Activated CD8-positive, alpha-beta T cell treated with anti-CD3 and anti-CD28 coated beads for 36 hours (primary cell): ENCODE measurements around the gene SETDB1. TPM values are rescaled to one million over a fixed set of nuclear protein-coding genes. Genes with fewer than 3 reads are reported as not detected.

Experiments used
- ATAC-seq: fragments of 200-7000 bp; cut with Tn5 transposase; one replicate; pipeline ENCODE4 v1.10.0; 2021; ENCODE audit warnings: mild to moderate bottlenecking, moderate library complexity
- CTCF ChIA-PET: fragments of 350-600 bp; sonication (Branson Sonifier 250); formaldehyde crosslinking; loops from one replicate; lab custom pipeline; 2021; ENCODE audit warnings: antibody characterized with exemption; lab: Charles Lee
- POLR2A ChIA-PET: fragments of 350-600 bp; sonication (Branson Sonifier 250); formaldehyde crosslinking; loops from one replicate; lab custom pipeline; 2021; ENCODE audit warnings: antibody characterized with exemption; lab: Charles Lee
- DNase-seq: peaks from one replicate; pipeline ENCODE4 v3.0.0-alpha.2; 2020
- H3K27ac Mint-ChIP-seq: one replicate; pipeline ENCODE4 v1.8.0; 2021; ENCODE audit warnings: mild to moderate bottlenecking, mixed read lengths
- H3K27me3 Mint-ChIP-seq: one replicate; pipeline ENCODE4 v1.8.0; 2021; ENCODE audit warnings: mixed read lengths
- H3K36me3 Mint-ChIP-seq: one replicate; pipeline ENCODE4 v1.8.0; 2021; ENCODE audit warnings: low read depth, mixed read lengths
- H3K4me1 Mint-ChIP-seq: one replicate; pipeline ENCODE4 v1.8.0; 2021; ENCODE audit warnings: low read depth, mixed read lengths
- H3K4me3 Mint-ChIP-seq: one replicate; pipeline ENCODE4 v1.8.0; 2021; ENCODE audit warnings: mild to moderate bottlenecking, moderate library complexity, mixed read lengths
- H3K9me3 Mint-ChIP-seq: one replicate; pipeline ENCODE4 v1.8.0; 2021; ENCODE audit warnings: mixed read lengths
- CTCF ChIP-seq: fragments of 200-600 bp; IDR thresholded peaks from one replicate; pipeline ENCODE4 v1.8.0; 2022; ENCODE audit warnings: antibody characterized with exemption, mild to moderate bottlenecking
- intact Hi-C: fragments of 100-400 bp; cut with micrococcal nuclease; formaldehyde crosslinking; loops from one replicate; pipeline ENCODE4 v1.10.0; 2022
- total RNA-seq, 2 experiments: library from RNA; stranded (reverse); gene quantifications; one replicate each; pipeline ENCODE4 v1.2.3, GENCODE V29; 2021

Gene SETDB1
- total RNA-seq, 2 experiments from 2014 or later = 45.1 to 52.3 TPM

GRCh38 chr1:150967936-150968335, 41.8 kb downstream of the SETDB1 start:
- peaks cover 28% of the 10 kb centered on the region for H3K4me1 Mint-ChIP-seq
- DNase-seq (no peak), ATAC-seq (no peak)
- intact Hi-C loops = no loop called here
- H3K36me3 Mint-ChIP-seq = peaks cover 61% of the 10 kb centered on the region
- TF ChIP-seq CTCF = no peak
- no peaks in the 10 kb centered on the region for H3K9me3 Mint-ChIP-seq
- peak overlapping the region; percentile 49 for H3K27ac Mint-ChIP-seq
- POLR2A ChIA-PET = interaction anchor here (1.1 to 2.8 kb wide), 2 partner anchors 9 to 10 kb away, joined by 3 to 8 read pairs; no protein-coding TSS in a partner anchor
- H3K4me3 Mint-ChIP-seq = no peak overlapping the region
- CTCF ChIA-PET = interaction anchor here (1.3 to 2.4 kb wide), 2 partner anchors 9 to 11 kb away, joined by 3 to 7 read pairs; no protein-coding TSS in a partner anchor
- no peaks in the 10 kb centered on the region for H3K27me3 Mint-ChIP-seq

GRCh38 chr1:150968491-150968890, 42.3 kb downstream of the SETDB1 start:
- Mint-ChIP-seq H3K4me3 (no peak overlapping the region), H3K4me1 (peaks cover 32% of the 10 kb centered on the region), H3K27me3 (no peaks in the 10 kb centered on the region), H3K9me3 (no peaks in the 10 kb centered on the region), H3K27ac (peak overlapping the region; percentile 9), H3K36me3 (peaks cover 62% of the 10 kb centered on the region)
- ATAC-seq = no peak
- intact Hi-C loops = no loop called here
- no peak for DNase-seq
- ChIA-PET CTCF (interaction anchor here (1.3 to 2.4 kb wide), 2 partner anchors 9 to 10 kb away, joined by 3 to 7 read pairs; no protein-coding TSS in a partner anchor), POLR2A (interaction anchor here (1.1 to 2.8 kb wide), 2 partner anchors 8 to 10 kb away, joined by 3 to 8 read pairs; no protein-coding TSS in a partner anchor)
- TF ChIP-seq CTCF = no peak

GRCh38 chr1:150969626-150970025, 43.5 kb downstream of the SETDB1 start:
- no peak overlapping the region for H3K4me3 Mint-ChIP-seq
- H3K4me1 Mint-ChIP-seq = peaks cover 32% of the 10 kb centered on the region
- DNase-seq = no peak
- no peaks in the 10 kb centered on the region for H3K9me3 Mint-ChIP-seq
- TF ChIP-seq CTCF = no peak
- intact Hi-C loops = loop anchor here (5.0 kb wide), 1 partner anchor 42 kb away; the partner anchor contains the start of gene SETDB1
- H3K36me3 Mint-ChIP-seq = peaks cover 54% of the 10 kb centered on the region
- ATAC-seq = no peak
- no peaks in the 10 kb centered on the region for H3K27me3 Mint-ChIP-seq
- ChIA-PET POLR2A (interaction anchor here (0.6 to 0.9 kb wide), 2 partner anchors 9 to 137 kb away, joined by 3 read pairs; no protein-coding TSS in a partner anchor), CTCF (interaction anchor here (0.6 to 1.3 kb wide), 2 partner anchors 15 to 149 kb away, joined by 3 to 4 read pairs; no protein-coding TSS in a partner anchor)
- H3K27ac Mint-ChIP-seq = peak overlapping the region; percentile 75

GRCh38 chr1:150970808-150971582, 44.8 kb downstream of the SETDB1 start:
- Mint-ChIP-seq H3K36me3 (peaks cover 45% of the 10 kb centered on the region), H3K4me3 (no peak overlapping the region), H3K27me3 (no peaks in the 10 kb centered on the region), H3K9me3 (no peaks in the 10 kb centered on the region), H3K27ac (peak overlapping the region; percentile 90), H3K4me1 (peaks cover 37% of the 10 kb centered on the region)
- no peak for TF ChIP-seq CTCF
- intact Hi-C loops = loop anchor here (5.0 kb wide), 1 partner anchor 44 kb away; the partner anchor contains the start of gene SETDB1
- POLR2A ChIA-PET = interaction anchor here (1.0 to 1.6 kb wide), 3 partner anchors 9 to 44 kb away, joined by 3 to 5 read pairs (median 4); partner anchors contain the start of gene SETDB1
- ATAC-seq (no peak), DNase-seq (no peak)
- CTCF ChIA-PET = interaction anchor here (1.3 to 1.5 kb wide), 2 partner anchors 12 to 151 kb away, joined by 3 to 4 read pairs; no protein-coding TSS in a partner anchor
